Stimulated activated CD4-positive, alpha-beta T cell treated with anti-CD3 and anti-CD28 coated beads, TNF-alpha, amount 100 ng/mL, for 24 hours (primary cell): ENCODE data around the gene GUCY2C.

Experiments used
- DNase-seq, 3 experiments: peaks; one replicate each; pipeline ENCODE4 v3.0.0-alpha.2; 2020; ENCODE audit warnings: low read depth in 3 of 3

Gene GUCY2C

DNA sequence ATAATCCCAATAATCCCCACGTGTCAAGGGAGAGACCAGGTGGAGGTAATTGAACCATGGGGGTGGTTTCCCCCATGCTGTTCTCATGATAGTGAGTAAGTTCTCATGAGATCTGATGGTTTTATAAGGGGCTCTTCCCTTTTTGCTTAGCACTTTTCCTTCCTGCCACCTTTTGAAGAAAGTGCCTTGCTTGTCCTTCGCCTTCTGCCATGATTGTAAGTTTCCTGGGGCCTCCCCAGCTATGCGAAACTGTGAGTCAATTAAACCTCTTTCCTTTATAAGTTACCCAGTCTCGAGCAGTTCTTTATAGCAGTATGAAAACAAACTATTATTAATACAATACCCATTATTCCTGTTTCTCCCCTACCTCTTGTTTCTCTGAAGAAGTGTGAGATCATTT is 14.2 kb downstream of the GUCY2C start:
- DNase-seq, result peak in 1 of 3 experiments; percentile 8

DNA sequence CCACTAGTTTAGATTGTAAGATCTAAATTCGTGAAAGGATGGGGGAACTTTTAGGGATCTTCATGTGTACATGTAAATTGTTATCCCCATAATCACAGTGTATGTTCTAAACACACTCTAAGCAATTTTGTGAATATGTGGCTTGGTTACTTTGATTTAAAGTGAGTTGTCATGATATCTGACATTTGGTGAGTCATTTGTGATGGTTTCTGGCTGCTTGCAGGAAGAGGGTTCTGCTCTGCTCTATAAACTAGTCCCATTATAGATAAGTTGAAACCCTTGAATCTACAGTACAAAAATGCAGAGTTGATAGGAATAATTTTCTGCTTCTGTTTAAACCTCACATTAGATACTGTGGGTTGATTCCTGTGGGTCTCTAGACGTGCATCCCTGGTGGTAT is 14.8 kb downstream of the GUCY2C start:
- no peak for DNase-seq

DNA sequence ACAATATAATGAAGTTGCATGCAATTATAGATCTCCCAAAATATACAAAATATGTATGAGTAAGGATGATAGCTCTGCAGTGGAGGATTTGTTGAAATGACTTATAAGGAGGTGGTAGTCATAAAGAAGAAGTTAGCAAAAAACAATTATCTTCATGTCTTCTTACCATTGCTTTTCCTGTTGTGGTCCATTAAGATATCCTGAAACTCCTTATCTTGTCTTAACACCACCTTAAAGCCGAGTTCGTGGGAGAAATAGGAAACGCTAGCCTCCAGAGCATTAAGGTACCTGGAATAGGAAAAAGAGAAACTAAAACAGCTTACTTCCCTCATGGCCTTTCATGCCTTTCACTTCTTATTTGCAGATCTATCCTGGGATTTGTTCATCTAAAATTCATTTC is 15.2 kb downstream of the GUCY2C start:
- no peak for DNase-seq

DNA sequence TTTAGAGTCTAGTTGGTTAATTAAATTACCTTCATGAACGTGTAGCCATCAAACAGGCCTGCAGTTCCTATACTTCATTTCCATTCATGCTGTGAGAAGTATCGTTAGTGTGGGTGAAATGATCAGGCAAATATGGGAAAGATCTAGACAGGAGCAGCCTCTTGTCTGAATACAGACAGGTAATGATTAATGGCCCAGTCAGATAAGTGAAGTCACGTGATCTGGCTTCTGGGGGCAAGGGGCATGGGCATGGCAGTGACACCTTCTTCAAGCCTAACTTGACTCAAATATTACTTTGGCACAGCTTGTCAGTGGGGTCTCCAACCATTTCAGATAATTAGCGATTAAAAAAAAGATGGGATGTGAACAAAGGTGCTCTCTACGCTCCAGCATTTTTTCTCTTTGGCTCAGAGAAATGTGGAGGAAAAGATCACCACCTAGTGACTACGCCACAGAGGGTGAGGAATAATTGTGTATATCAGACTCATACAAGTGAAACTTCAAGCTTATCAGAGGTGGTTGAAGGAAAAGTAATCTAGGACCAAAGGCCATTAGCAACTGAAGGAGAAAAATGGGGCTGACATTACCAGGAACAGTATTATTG is 17.8 kb downstream of the GUCY2C start:
- DNase-seq, result no peak

DNA sequence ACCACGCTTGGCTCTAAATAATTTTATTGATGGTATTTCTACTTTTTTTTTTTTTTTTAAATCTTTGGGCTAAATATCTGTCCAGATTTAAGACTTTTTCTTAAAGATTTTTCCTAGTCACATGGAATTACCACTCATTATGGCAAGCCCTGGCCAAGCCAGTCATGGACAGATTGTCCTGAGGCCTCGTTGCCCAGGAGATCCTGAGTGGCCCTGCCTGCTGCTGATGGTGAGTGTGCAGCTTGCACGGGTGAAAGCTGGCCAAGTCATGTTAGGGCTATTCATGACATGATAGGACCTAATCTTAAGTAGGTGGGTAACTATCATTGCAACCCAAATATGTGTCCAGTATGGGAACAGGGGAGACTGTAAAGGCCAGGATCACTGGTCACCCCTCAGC is 27.8 kb downstream of the GUCY2C start:
- DNase-seq, result no peak

DNA sequence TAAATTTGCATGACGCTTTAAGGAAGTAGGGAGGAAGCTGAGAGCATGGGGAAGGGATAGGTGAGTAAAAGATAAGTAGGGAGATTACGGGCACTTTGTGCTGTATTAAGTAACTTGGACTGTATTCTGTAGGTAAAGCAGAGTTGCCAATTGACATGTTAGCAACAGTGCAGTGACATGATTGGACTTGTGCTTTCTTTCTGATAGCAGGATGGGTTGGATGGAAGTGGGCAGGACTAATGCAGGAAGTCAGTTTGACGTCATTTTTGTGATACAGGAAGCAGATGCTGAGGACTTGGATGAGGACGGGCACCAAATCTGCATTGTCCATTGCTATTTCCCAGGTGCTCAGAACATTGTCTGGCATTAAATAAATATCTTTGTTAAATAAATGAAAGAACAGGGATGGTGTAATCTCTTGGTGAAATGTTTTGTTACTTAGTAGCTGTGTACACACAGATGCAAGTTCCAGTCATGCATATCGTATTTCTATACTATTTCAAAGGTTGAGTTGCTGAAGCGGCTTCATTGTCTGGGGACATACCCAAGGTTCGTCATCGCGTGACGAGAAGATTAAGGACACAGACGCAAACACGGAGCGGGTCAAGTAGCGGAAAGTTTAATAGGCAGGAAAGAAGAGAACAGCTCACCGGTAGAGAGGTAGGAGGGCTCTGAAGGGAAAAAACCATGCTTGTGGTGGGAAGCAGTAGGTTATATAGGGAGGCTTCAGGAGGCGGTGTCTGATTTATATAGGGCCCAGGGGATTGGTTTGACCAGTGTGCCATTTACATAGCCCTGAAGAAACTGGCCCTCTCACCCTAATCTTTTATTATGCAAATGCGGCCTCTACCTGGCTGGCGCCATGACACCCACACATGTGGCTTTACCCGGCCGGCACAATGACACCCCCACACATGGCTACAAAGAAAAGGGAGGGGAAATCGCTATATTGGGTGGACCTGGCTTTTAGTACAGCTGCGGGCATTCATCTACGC is 30.7 kb downstream of the GUCY2C start:
- DNase-seq, result no peak

DNA sequence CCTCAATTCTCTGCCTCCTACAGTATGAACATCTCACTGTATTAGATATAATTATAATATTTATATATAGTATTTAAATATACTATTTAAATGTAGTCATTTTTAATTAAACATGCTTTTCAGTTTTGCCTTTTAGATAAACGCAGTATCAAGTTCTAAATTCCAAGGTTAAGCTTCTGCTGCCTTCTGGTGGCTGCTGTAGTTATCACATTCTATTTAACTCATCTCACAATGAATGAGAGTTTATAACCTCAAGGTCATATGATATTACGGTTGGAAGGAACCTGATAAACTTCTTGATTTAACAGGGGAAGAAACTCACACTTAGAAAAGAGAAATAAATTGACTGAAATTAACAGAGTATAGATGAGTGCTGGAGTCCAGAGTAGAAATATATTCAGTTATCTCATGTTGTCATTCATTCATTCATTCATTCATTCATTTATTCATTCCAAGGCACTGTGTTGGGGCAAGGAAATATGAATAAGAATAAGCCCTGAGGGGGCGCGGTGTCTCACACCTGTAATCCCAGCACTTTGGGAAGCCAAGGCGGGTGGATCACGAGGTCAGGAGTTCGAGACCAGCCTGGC is 31.9 kb downstream of the GUCY2C start:
- no peak for DNase-seq

DNA sequence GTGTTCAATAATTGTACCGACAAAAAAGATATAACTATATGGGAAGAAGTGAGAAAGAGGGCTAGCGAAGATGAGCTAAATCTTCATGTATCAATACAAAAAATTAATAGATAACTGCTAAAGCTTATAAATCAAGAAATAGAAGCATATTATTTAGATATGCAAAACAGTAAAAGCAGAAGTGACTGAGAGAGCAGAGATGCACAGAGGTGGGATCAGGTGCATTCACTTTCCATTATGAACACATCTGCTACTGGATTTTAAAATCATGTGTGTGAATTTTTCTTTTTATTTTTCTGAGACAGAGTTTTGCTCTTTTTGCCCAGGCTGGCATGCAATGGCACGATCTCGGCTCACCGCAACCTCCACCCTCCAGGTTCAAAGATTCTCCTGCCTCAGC is 33.4 kb downstream of the GUCY2C start:
- no peak for DNase-seq

DNA sequence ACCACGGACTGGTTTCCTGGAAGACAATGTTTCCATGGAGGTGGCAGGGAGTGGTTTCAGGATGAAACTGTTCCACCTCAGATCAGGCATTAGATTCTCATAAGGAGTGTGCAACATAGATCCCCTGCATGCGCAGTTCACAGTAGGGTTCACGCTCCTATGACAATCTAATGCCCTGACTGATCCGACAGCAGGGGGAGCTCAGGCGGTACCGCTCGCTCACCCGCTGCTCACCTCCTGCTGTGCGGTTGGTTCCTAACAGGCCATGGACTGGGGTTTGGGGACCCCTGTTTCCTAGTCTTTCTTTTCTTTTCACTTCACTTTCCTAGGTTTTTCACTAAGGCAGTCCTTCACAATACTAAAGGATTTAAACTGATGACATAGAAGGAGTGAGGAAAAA is 39.6 kb downstream of the GUCY2C start:
- no peak for DNase-seq

DNA sequence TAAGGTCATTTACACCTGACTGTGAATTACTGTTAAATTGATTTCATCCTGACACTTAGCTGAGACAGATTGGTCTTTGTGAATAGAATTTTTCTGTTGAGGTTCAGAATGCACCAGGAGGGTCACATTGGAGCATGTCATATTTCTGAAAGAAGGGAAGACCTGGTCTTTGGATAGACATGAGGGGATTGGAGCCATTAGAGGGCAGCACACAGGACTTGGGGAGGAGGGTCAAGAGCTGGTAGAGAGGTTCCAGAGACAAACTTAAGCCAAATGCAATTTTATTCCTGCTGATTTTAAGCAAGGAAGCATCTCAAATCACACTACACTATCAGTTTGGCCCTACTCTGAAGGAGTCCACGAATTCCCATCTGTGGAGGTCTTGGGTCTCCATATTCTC is 41.1 kb downstream of the GUCY2C start:
- no peak for DNase-seq

DNA sequence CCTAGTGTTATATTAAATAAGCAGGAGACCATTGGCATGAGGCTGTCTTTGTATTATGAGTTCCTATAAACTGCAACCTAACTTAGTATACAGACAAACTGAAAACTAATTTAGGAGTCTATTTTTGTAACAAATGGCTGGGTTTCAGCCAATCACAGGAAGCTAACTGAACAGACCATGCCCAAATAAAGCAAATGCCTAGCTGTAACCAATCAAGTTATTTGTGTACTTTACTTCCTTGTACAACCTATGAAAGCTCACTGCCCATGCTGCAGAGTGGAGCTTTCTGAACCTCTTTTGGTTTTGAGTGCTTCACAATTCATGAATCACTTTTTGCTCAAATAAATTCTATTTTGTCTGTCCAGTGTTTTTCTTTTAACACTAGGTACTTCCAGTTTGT is 41.6 kb downstream of the GUCY2C start:
- DNase-seq, result no peak

DNA sequence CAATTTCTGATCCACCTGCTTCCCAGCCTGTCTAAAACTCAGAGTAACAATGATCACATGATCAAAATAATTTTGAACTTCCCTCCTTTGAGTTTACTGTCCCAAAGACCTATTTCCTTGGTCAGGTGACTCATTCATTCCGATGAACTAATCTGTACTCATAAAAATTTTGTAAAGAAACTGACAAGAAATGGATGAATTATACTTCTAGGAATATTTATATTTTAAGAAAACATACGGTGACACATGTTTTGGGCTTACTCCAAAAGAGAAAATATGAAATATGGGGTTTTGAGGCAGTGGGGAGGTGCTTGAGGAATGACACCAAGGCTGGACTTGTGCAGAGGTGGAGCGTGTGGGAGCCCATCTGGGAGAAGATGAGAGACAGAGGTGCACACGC is 42.0 kb downstream of the GUCY2C start:
- DNase-seq, result no peak

DNA sequence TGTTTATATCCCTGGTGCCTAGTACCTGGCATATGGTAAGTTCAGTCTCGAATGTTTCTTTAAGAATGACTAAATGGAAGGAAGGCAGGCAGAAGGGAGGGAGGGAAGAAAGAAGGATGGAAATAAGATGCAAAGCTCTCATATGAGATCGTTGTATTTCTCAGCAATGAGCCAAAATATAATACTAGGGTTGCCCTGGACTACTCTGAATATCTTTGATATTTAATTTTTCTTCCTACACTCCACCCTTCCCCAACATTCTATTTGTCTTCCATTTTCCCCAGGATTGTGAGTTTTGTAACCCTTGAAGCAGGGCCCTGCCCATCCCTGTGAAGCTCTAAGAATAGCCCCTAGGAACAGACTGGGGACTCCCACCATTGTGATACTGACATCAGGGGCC is 43.9 kb downstream of the GUCY2C start:
- DNase-seq, result no peak

DNA sequence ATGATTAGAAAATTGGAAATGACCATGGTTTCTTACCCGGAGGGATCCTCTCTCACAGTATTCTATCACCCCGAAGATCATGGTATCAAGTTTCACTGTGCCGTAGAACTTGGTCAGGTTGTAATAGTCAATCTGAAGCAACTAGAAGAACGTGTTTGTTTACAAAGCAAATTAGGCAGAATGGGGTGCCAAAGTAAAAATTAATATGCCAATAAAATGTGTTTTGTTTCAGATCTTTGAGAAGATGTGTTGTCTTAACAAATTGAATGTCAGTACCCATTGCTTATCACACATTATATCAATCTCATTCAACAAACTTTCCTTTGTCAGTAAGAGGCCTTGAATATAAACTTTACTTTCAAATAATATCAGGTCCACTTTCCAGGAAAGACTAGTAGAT is 45.0 kb downstream of the GUCY2C start:
- no peak for DNase-seq

DNA sequence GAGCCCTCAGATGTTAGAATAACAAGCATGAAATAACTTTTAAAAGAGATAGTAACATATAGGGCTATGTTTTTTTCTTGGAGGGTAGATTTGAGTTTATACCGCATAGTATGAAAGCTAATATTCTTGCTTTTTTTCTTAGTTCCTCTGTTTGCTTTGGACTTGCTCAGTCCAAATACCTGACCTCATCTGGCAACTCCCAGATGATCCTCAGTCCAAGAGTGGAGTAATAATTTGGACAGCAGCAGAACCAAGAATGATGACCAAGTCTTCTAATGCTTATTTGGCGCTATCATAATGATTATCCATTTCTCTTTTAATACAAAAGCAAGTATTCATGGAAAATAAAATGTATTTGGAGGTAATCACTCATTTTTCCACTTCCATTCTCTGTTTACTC is 45.6 kb downstream of the GUCY2C start:
- no peak for DNase-seq

DNA sequence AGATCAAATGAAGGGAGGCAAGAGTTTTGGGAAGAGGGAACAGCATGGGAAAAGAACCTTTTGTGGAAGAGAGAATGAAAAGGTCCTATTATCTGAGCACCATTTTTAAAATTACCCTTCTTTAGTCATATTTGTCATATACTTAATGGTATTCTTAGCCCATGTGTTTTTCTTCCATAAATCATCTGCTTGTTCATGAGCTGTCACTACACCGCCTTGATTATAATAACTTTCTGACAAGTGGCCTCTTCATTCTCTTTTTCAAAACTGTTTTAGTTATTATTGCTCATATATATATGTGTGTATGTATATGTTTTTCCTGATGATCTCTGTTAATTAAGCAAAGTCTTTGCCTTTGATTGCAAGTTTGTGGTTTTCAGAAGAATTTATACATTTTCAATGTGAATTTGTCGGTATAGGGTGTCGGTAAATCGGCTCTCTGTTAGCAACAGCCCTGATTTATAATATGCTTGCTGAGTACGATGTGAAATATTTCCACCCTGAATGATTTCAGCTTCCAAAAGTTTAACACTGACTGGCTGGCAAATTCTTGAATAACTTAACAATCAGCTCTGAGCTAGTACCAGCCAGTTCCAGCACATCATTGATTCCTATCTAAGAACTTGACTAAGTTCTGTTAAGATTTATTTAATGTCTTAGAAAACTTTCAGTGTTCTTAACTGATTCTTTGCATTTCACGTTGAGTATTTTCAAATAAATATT is 49.2 kb downstream of the GUCY2C start:
- DNase-seq, result no peak

DNA sequence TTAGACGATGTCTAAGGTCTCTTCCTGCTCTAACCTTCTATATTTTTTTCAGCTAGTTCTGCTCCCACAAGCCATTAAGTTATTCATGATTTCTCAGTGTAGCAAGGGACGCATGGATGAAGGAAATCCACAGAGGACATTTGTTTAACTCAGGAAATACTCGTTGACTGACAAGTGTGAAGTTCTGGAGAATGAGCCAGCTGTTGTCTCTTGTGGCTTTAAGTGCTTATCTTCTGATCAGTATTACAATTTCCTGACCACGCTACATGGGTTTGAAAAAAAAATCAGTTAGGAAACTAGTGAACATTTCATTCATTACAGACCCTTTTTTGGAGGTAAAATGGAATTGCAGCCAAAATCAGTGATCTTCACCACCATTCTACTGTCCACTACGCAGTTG is 53.1 kb downstream of the GUCY2C start:
- no peak for DNase-seq

DNA sequence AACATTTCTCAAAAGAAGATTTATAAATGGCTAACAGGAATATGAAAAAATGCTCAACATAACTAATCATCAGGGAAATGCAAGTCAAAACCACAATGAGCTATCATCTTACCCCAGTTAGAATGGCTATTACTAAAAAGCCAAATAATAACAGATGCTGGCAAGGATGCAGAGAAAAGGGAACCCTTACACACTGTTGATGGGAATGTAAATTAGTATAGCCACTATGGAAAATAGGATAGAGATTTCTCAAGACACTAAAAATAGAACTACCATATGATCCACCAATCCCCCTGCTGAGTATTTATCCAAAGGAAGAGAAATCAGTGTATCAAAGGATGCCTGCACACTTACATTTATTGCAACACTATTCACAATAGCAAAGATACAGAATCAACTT is 58.3 kb downstream of the GUCY2C start:
- no peak for DNase-seq

DNA sequence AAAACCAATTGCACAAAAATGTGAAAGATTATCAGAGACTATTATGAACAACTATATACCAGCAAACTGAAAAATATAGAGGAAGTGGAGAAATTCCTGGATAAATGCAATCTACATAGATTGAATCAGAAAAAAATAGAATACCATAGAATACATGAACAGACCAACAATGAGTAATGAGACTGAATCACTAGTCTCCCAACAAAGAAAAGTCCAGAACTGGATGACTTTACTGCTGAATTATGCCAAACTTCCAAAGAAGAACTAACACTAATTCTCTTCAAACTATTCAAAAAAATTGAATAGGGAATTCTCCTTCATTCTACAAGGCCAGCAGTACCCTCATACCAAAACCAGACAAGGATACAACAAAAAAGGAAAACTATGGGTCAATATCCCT is 60.6 kb downstream of the GUCY2C start:
- DNase-seq, result no peak

DNA sequence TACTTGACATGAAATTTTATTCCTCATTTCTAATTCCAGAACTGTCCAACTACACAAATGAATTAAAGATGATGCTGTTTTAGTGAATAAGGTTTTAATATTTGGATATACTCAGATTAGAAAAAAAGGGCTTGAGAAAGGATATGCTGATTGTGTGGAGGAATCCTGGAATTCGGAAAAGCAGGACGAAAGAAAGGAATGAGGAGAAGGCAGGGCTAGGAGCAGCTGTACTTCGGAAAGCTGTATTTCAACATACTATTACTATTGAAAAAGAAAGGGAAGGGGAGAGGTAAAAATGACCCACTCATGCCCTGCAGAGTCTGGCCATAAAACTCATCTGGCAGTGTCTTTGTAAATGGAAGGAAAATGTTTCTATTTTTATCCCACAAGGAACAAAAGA is 65.6 kb downstream of the GUCY2C start:
- no peak for DNase-seq

DNA sequence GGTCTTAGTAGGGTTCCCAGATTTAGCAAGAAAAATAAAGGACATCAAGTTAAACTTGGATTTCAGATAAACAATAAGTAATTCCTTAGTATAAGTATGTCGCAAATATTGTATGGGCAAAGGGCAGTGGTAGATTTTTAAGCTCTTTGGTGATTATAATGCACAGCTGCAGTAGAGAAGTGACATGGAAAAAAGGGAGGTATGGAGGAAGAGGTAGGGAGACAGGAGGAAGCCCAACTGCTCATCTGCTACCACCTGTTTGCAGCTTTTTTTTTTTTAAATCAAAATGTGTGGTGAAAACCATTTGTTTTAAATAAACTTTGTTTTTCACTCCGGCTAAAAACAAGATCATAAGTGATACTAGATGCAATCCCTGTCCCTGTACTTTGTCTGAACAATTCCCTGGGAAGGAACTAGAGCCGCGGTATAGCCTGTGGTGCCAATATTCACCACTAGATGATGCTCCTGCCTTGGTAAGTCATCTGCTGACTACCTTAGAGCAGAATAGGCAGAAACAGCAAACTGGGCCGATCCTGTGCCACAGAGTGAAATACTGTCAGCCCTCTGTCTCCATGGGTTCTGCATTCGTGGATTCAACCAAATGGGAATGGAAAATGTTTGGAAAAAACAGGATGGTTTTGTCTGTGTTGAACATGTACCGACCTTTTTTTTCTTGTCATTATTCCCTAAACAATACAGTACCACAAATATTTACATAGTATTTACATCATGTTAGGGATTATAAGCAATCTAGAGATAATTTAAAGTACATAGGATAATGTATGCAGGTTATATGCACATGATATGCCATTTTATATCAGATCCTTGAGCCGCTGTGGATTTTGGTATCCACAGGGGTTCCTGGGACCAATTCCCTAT is 66.3 kb downstream of the GUCY2C start:
- DNase-seq, result peak; percentile 23 to 52 (median 43)
